ENCODE results near the gene ACTL6B.

GRCh38 chr7:100705320-100705752 is 49.1 kb upstream of the ACTL6B start:
- no peak for TF ChIP-seq SNRNP70 (IDR thresholded peaks at IDR 0.05; ENCODE audit: low read depth, low read length)
- TF ChIP-seq SMAD9 (CRISPR knock-in tag; IDR thresholded peaks at IDR 0.05), result no peak
- TF ChIP-seq CTCF (CRISPR knock-in tag; IDR thresholded peaks at IDR 0.05), result peak; percentile 98
